T-helper 9 cell (primary cell): ENCODE results near the gene MYBPC3.
"Not testable (repeated sequence)": the region's sequence is repeated elsewhere in the genome, so short reads cannot be mapped to it uniquely, and the experiment has no call there.

Experiments used
- DNase-seq: peaks from one replicate; pipeline ENCODE4 v3.0.0-alpha.2; 2020

The MYBPC3 gene

DNA sequence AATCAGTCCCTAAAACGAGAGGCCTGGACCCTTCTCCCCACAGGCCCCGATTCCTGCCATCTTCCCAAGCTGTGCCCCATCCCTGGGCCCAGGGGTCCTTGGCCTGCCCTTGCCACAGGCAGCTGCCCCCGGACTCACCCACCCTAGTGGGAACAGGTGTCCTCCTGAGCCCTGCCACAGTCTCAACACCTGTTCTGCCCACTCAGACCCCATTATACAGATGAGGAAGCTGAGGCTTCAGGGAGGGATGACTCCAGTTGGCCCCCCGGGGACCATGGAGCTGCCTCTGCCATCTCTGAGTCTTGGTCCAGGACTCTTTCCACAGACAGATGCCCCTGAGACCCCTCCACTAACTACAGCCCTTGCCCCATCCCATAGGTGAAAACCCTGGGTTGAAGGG lies 15.9 kb downstream of the MYBPC3 start:
- DNase-seq: no peak

DNA sequence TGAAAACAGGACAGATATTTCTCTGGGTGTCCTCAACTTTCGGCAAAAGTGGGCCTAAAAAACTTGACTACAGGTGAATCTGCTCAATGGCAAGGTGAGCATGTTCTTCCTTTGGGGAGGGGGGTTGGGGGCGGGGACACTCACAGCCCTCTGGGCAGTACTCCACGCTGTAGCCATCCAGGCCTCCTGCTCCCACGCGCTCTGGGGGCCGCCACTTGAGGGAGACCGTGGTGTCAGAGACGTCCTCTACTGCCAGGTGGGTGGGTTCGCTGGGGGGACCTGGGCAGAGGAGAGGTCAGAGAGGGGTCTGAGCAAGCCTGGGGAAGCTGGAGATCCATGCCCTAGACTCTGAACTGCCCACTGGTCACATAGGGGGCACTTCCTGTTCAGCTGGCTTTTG lies 16.8 kb downstream of the MYBPC3 start:
- no peak for DNase-seq

DNA sequence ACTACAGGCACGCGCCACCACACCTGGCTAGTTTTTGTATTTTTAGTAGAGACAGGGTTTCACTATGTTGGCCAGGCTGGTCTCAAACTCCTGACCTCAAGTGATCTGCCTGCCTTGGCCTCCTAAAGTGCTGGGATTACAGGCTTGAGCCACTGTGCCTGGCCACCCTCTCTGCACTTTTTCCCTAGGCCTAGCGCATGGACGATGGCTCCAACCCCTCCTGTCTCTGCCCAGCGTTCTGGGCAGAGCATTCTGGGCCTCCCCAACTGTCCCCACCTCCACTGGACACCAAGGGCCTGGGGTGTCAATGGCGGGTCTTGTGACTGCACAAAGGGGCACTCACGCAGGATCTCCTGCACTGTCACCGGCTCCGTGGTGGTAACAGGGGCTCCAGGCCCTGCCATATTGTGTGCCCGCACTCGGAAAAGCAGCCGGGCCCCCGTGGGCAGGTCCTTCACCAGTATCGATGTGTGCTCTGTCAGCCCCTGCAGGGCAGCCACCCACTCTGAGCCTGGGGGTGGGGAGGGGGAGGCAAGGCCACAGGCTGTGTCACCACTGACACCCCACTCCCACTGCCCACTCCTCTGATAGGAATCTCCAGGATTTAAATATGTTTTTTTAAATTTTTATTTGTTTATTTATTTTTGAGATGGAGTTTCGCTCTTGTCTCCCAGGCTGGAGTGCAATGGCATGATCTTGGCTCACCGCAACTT lies 17.6 kb downstream of the MYBPC3 start:
- not testable (repeated sequence) for DNase-seq

DNA sequence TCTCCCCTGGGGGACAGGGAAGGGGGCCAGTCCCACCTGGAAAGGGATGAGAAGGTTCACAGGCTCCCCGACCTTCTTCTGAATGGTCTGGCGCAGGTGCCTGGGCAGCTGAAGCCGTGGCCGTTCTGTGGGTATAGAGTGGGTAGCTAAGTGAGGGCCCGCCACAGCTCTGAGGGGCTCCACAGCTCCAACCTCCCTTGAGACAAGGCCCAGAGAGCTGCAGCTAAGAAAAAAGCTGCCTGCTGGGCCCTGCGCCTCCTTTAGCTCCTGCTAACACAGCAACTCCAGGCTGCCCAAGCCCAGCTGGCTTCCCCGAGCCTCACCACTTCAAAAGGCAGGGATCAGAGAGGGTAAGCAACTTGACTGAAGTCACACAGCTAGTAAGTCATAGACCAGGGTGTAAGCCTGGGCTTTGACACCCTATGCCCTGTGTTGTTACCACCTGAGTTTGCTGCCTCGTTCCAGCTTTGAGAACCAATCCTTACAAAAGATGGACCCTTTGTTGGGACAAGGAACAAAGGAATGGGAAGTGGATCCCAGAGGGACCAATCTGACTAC lies 18.5 kb downstream of the MYBPC3 start:
- no peak for DNase-seq

DNA sequence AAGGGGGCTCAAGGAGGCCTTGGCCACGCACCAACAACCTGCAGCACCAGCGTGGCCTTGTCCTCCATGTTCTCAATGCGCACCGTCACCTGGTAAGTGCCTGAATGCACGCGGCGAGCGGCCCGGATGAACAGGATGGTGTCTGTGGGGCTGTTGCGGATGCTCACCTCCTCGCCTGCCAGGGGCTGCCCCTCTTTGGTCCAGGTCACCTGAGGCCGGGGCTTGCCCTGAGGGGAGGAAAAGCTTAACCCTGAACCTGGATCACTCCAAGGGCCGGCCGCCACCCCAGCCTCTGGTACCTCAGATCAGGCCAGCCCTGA lies 19.0 kb downstream of the MYBPC3 start:
- no peak for DNase-seq

GRCh38 chr11:47332791-47333525 lies 19.5 kb downstream of the MYBPC3 start:
- no peak for DNase-seq

- no peak for DNase-seq
Measured at GRCh38 chr11:47332303-47332711, 20.2 kb downstream of the MYBPC3 start.

- DNase-seq: no peak
Measured at GRCh38 chr11:47331454-47332302, 20.8 kb downstream of the MYBPC3 start.

DNA sequence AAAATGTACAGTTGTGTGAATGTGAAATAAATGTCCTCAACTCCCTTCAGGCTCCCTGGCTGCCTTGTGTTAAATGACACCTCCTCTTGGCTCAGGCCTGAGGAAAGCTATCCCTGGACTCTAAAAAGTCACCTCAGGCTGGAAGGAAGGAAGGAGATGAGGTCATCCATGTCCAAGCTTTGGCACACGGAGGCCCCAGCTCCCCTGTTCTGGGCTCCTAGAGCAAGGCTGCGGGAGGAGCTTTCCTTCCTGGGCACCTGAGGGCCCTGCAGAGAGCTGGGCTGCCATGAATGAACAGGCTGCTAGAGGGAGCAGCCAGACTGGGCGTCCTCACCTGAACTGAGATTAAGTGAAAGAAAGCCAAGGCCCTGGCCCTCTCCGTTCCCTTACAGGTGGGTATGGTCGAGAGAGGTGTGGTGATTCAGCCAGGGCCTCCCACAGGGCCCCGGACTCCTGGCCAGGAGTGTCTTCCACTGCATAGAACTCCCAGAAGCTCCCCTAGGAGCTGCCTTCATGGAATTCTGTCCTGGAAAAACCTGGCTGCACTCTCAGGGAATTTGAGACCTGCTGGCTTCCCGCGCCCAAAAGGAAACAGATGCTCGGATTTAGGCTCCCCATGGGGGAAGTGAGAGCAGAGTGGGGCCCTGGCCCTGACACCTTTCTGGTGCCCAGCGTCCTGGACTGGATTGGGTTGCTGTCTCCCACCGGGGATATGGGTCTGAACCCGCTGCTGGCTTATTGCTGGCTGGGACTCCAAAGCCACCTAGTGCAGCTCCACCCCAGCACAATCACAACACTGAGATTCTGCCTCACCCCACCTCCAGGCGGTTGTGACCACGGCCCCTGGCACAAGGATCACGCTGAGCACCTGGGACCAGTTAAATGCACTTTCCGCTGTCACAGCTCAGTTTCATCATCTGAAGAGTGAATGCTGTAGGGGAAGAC lies 22.2 kb downstream of the MYBPC3 start:
- no peak for DNase-seq

GRCh38 chr11:47329431-47329986 lies 23.0 kb downstream of the MYBPC3 start:
- DNase-seq: no peak

GRCh38 chr11:47328449-47329390 lies 23.8 kb downstream of the MYBPC3 start:
- no peak for DNase-seq

DNA sequence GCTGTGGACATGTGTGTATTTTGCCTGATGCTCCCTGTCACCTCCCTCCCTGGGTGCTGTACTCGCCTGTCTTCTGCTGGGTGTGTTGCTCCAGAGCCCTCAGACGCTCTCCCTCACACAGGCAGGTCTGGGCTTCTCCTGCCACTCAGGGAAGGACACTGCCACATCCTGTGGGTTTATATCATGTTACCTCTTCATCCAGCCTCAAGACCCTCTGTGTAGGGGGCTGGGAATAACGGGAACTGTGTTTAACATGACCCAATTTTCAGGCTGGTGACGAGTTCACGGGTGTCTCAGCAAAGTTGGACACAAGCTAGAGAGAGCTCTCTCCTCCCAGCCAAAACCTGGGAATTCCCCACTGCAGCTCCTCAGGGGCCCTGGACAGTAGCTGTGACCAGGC lies 24.6 kb downstream of the MYBPC3 start:
- DNase-seq: no peak

- no peak for DNase-seq
Measured at GRCh38 chr11:47327025-47327424, 25.5 kb downstream of the MYBPC3 start.

GRCh38 chr11:47326198-47326597 lies 26.3 kb downstream of the MYBPC3 start:
- DNase-seq: no peak

DNA sequence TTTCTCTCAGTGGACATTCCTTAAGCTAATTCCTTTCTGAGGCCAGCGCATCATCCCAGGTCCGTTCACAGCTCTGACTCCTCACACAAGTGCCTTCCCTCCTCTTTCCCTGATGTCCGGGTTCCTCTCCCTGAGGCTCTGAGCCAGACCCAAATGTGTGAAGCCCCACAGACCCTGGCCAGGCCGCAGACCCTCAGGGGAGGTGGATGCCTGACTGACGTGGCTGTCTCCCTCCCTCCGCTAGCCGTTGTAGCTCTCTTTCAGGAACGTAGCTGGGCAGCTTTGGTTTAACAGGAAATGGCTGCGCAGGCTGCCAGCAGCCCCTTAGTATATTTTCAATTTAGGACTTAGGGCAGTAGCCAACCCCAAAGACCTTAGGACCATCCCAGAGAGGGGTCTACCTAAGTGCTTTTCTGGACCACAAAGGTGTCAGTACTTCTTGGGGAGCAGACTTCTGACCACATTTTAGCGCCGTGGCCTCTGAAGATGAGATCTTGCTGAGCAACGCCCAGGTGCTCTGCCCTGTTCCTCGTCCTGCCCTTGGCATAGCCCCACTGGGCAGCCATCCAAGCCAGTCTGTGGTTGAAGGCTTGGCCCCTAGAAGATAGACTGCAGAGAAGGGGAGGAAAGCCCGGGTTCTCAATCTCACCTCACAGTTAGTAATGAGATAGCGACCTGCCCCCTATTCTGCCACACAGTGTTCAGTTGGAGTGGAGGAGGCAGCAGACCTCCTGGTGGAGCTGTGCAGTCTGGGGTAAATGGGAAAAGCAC lies 27.0 kb downstream of the MYBPC3 start:
- no peak for DNase-seq

GRCh38 chr11:47324520-47324919 lies 28.0 kb downstream of the MYBPC3 start:
- DNase-seq: no peak

GRCh38 chr11:47318166-47318565 lies 34.3 kb downstream of the MYBPC3 start:
- no peak for DNase-seq

DNA sequence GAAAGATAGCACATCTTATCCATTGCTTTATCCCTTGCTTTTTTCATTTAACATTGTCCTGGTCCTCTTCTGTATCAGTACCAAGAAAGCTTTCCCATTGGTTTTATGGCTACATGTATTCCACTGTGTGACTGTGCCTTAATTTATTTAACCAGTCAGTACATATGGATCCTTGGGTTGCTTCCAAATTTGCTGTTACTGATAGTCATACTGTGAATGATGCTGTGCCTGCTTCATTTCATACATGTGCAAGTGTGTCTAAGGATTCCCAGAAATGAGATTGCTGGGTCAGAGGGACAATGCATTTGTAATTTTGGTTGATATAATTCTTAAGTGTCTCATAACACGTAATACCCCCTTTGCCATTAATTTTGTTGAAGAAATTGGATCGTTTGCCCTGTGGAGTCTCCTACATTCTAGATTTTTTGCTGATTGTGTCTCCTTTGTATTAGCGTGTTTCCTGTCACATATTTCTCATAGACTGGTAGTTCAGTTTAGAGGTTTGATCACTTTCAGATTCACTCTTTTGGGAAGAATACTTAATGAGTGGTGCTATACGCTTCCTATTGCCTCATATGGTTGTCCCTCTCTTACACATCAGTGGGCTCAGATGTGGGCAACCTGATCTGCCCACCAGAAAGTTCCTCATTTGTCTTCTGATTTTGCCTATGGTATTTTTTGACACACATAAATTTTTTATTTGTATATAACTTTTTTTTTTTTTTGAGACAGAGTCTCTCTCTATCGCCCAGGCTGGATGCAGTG lies 35.3 kb downstream of the MYBPC3 start:
- DNase-seq: no peak

- not testable (repeated sequence) for DNase-seq
Measured at GRCh38 chr11:47316501-47316900, 36.0 kb downstream of the MYBPC3 start.
